ENCODE results near the gene ABCG1. TPM values are rescaled to one million over a fixed set of nuclear protein-coding genes. Genes with fewer than 3 reads are reported as not detected.

The ABCG1 gene
- total RNA-seq, 1 donor from 2014 or later = 74.9 TPM

- DNase-seq = no peak
- H3K4me1 ChIP-seq = peaks cover 11% of the 10 kb centered on the region
- intact Hi-C loops (cut with DNase I) = no loop called here
- peaks cover 6% of the 10 kb centered on the region for H3K27me3 ChIP-seq (ENCODE audit: low read depth)
- no peaks in the 10 kb centered on the region for H3K9me3 ChIP-seq
- H3K27ac ChIP-seq = no peak overlapping the region
- H3K4me3 ChIP-seq = no peak overlapping the region
- H3K36me3 ChIP-seq = no peaks in the 10 kb centered on the region
- no peak for ATAC-seq
- no peak for TF ChIP-seq CTCF (IDR thresholded peaks at IDR 0.05)
Measured at GRCh38 chr21:42340187-42341050, 121.5 kb downstream of the ABCG1 start.

- no peak for TF ChIP-seq CTCF (IDR thresholded peaks at IDR 0.05)
- intact Hi-C loops (cut with DNase I) = no loop called here
- Histone ChIP-seq H3K9me3 (no peaks in the 10 kb centered on the region), H3K4me3 (no peak overlapping the region), H3K36me3 (no peaks in the 10 kb centered on the region), H3K27me3 (ENCODE audit: low read depth) (no peaks in the 10 kb centered on the region), H3K4me1 (peaks cover 11% of the 10 kb centered on the region), H3K27ac (no peak overlapping the region)
- no peak for ATAC-seq
- no peak for DNase-seq
Measured at GRCh38 chr21:42341776-42342542, 123.0 kb downstream of the ABCG1 start.

GRCh38 chr21:42343101-42343500 is 124.2 kb downstream of the ABCG1 start:
- Histone ChIP-seq H3K9me3 (no peaks in the 10 kb centered on the region), H3K4me1 (peaks cover 6% of the 10 kb centered on the region), H3K4me3 (no peak overlapping the region), H3K27ac (no peak overlapping the region), H3K27me3 (ENCODE audit: low read depth) (peaks cover 5% of the 10 kb centered on the region), H3K36me3 (no peaks in the 10 kb centered on the region)
- DNase-seq (no peak), ATAC-seq (no peak)
- TF ChIP-seq CTCF (IDR thresholded peaks at IDR 0.05) = no peak
- intact Hi-C loops (cut with DNase I) = no loop called here

- ATAC-seq (no peak), DNase-seq (no peak)
- H3K27ac ChIP-seq = no peak overlapping the region
- no peak for TF ChIP-seq CTCF (IDR thresholded peaks at IDR 0.05)
- H3K36me3 ChIP-seq = no peaks in the 10 kb centered on the region
- peaks cover 5% of the 10 kb centered on the region for H3K27me3 ChIP-seq (ENCODE audit: low read depth)
- no peak overlapping the region for H3K4me3 ChIP-seq
- intact Hi-C loops (cut with DNase I) = no loop called here
- H3K4me1 ChIP-seq = peaks cover 2% of the 10 kb centered on the region
- H3K9me3 ChIP-seq = no peaks in the 10 kb centered on the region
Measured at GRCh38 chr21:42343556-42343955, 124.6 kb downstream of the ABCG1 start.

GRCh38 chr21:42343963-42344510 is 125.1 kb downstream of the ABCG1 start:
- TF ChIP-seq CTCF (IDR thresholded peaks at IDR 0.05) = no peak
- intact Hi-C loops (cut with DNase I) = no loop called here
- no peak overlapping the region for H3K4me3 ChIP-seq
- DNase-seq = no peak
- no peak for ATAC-seq
- no peak overlapping the region for H3K27ac ChIP-seq
- H3K9me3 ChIP-seq = no peaks in the 10 kb centered on the region
- peaks cover 5% of the 10 kb centered on the region for H3K27me3 ChIP-seq (ENCODE audit: low read depth)
- no peaks in the 10 kb centered on the region for H3K4me1 ChIP-seq
- no peaks in the 10 kb centered on the region for H3K36me3 ChIP-seq
